ENCODE results near the gene AKR1C3.

Gene AKR1C3

GRCh38 chr10:5142199-5142598 is 48.0 kb downstream of the AKR1C3 start:
- no peak for DNase-seq

DNA sequence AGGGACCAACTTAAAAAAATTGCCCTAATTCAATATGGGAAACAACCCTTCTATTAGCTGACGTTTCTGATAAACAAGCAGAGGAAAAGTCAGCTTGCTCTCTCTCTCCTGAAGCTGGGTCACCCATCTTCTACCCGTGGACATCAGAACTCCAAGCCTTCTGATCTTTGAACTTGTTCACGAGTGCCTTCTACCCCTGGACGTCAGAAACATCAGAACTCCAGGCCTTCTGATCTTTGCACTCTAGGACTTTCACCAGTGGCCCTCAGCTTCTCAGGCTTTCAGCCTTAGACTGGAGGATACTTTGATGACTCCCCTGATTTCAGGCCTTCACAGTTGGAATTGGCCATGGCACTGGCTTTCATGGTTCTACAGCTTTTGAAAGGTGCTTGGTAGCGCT is 48.9 kb downstream of the AKR1C3 start:
- no peak for DNase-seq

DNA sequence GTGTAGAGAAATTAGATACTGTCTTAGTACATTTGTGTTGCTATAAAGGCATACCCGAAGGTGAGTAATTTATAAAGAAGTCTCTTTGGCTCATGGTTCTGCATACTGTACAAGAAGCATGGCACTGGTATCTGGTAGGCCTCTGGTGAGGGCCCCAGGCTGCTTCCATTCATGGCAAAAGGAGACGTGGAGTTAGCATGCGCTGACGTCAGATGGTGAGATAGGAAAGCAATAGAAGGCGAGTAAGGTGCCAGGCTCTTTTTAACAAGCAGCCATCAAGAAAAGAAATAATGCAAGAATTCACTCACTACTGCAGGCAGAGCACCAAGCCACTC is 52.7 kb downstream of the AKR1C3 start:
- no peak for DNase-seq

DNA sequence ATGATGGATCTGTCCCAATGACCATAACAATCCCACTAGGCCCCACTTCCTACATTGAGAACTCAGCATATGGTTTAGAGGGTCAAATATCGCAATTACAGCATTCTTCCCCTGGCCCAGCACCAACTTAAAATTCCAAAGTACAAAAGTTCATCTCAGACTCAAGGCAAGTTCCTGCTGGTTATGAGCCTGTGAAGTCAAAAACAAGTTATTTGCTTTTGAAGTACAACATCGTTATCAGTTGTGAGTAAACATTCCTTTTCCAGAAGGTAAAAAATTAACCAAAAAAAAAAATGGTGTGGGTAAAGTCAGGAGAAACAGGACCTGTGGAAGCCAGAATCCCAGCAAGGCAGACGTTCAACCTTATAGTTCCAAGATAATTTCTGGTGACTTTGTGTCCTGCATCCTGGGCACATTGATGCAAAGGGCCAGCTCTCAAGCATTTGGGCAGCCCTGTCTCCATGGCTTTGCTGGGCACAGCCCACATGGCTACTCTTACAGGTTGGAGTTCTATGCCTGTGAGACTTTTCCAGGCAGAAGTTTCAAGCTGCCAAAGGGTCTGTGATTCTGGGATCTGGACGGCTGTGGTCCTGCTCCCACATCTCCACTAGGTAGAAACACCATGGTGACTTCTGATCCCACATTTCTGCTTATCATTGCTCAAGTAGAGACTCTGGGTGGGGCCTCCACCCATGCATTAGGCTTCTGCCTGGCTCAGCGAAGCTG is 53.2 kb downstream of the AKR1C3 start:
- no peak for DNase-seq

GRCh38 chr10:5147981-5148677 is 53.9 kb downstream of the AKR1C3 start:
- no peak for DNase-seq

DNA sequence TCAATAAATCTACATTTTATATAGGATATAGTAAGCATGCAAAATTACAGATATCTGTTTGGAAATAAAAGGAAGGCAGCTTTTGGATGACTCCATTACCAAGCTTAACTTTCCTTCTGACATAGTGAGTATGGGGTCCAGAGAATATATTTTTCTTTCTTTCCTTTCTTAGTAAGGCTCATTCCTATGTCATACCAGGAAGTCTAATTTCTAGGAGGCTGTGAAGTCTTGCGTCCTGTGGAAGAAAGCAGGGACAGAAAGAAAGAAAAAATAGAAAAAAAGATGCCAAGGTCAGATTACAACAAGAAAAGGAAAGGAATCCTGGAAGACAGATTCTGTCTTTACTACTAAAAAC is 54.4 kb downstream of the AKR1C3 start:
- no peak for DNase-seq

DNA sequence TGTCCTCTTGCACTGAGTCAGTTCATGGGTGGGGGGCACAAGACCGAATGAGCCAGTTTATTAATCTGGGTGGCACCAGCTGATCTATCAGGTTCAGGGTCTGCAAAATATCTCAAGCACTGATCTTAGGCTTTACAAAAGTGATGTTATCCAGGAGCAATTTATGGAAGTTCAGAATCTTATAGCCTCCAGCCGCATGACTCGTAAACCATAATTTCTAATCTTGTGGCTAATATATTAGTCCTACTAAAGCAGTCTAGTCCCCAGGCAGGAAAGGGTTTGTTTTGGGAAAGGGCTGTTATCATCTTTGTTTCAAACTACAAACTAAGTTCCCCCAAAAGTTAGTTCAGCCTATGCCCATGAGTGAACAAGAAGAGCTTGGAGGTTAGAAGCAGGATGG is 56.9 kb downstream of the AKR1C3 start:
- DNase-seq: no peak

GRCh38 chr10:5155951-5156350 is 61.7 kb downstream of the AKR1C3 start:
- DNase-seq: no peak

Data from OCI-M1 (cell line).